GM12864 (cell line): ENCODE data around the gene CLEC1A.

Experiments used
- DNase-seq: peaks from one replicate; pipeline ENCODE4 v3.0.0-alpha.2; 2011; ENCODE audit warnings: low read depth
- H3K4me3 ChIP-seq: 2 replicates; pipeline ENCODE4 v1.5.1; 2011; ENCODE audit warnings: mild to moderate bottlenecking, low read depth, low read length, control low read depth
- CTCF ChIP-seq: IDR thresholded peaks from 2 replicates; pipeline ENCODE4 v1.5.1; 2011; ENCODE audit warnings: low read depth, mild to moderate bottlenecking, moderate library complexity, low read length, control low read depth, inconsistent platforms; ENCODE audit errors: missing control alignments

CLEC1A gene

DNA sequence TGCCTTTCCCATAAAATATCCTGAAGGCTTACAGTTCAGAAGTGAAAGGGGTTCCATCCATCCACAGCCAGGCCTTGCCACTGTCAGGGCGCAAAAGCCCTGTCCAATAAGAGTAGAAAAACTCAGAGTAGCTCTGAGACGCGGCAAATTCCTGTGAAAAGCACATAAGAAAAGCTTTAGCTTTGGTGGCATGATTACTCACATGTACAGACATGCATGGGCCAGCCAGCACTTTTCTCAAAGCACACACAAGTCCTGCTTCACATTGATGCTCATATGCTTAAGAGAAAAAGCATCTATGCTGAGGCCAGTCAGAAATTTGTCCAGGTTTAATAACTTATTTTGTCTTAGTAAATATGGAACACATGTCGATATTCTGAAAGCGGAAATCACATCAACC is 25.5 kb downstream of the CLEC1A start:
- DNase-seq, result no peak
- H3K4me3 ChIP-seq, result no peak overlapping the region
- TF ChIP-seq CTCF, result no peak

DNA sequence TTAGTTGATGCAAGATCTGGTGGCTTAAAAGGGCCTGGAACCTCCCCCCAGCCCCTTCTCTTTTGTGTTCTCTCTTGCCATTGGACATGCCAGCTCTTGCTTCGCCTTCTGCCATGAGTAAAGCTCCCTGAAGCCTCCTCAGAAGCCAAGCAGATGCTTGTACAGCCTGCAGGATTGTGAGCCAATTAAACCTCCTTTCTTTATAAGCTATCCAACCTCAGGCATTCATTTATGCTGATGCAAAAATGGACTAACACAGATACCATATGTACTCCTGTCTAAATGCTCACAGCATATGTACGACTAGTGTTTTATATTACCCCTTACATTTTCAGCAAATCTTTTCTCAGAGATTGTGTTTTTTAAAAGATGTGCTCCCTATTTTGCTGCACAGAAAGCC is 26.7 kb downstream of the CLEC1A start:
- H3K4me3 ChIP-seq, result no peak overlapping the region
- no peak for DNase-seq
- no peak for TF ChIP-seq CTCF

GRCh38 chr12:10070380-10070779 is 28.4 kb downstream of the CLEC1A start:
- no peak for TF ChIP-seq CTCF
- DNase-seq, result no peak
- H3K4me3 ChIP-seq, result no peak overlapping the region

- no peak for DNase-seq
- no peak overlapping the region for H3K4me3 ChIP-seq
- no peak for TF ChIP-seq CTCF
Observed at GRCh38 chr12:10069976-10070375, 28.8 kb downstream of the CLEC1A start.

DNA sequence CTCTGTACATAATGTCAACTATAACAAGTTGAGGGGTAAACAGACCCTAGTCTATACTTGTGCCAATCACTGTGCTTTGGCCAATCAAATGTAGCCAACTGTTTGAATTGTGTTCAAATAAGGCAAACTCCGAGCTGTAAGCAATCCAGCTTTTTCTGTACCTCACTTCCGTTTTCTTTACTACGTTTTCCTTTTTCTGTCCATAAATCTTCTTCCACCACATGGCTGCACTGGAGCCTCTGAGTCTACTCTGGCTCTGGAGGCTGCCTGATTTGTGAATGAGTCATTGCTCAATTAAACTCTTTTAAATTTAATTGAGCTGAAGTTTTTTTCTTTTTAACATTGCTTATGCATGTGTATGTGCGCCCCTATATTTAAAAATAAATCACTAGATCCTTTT is 29.7 kb downstream of the CLEC1A start:
- no peak for DNase-seq
- H3K4me3 ChIP-seq, result no peak overlapping the region
- no peak for TF ChIP-seq CTCF

- no peak for TF ChIP-seq CTCF
- DNase-seq, result no peak
- no peak overlapping the region for H3K4me3 ChIP-seq
Observed at GRCh38 chr12:10068644-10069043, 30.1 kb downstream of the CLEC1A start.

DNA sequence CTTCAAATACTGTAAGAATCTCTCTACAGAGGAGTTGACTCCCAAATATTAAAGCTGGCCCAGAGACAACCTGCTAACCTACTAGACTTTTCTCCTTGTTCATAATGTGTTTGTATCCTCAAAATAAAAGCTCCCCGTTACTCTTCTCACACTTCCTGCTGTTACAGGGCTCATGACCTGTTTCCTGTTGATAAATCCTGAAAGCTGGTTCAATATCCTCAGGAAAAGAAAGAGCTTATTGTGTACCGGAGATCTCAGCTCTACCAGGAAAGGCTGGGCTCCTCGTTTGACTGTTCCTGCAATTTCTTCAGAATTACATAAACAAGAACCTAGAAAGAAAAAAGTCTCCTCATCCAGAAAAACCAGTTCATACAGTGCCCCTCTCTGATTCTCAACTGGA is 30.8 kb downstream of the CLEC1A start:
- no peak for TF ChIP-seq CTCF
- no peak for DNase-seq
- H3K4me3 ChIP-seq, result no peak overlapping the region
